Muscle layer of colon (tissue), 2 donors: ENCODE data around the gene NRG2.

Experiments used
- H3K27ac ChIP-seq: one replicate; pipeline ENCODE4 v1.7.0; 2013; ENCODE audit warnings: low read depth, mild to moderate bottlenecking, low read length, moderate library complexity
- H3K27me3 ChIP-seq, 2 donors: one replicate each; pipeline ENCODE4 v1.7.0; 2013; ENCODE audit warnings: low read length in 2 of 2, mild to moderate bottlenecking in 2 of 2; ENCODE audit not compliant: insufficient read depth in 2 of 2, control insufficient read depth in 1 of 2
- H3K36me3 ChIP-seq: one replicate; pipeline ENCODE4 v1.7.0; 2013; ENCODE audit warnings: mild to moderate bottlenecking, low read length; ENCODE audit not compliant: insufficient read depth
- H3K4me1 ChIP-seq: one replicate; pipeline ENCODE4 v1.7.0; 2013; ENCODE audit warnings: mild to moderate bottlenecking, low read length; ENCODE audit not compliant: insufficient read depth
- H3K4me3 ChIP-seq, 2 donors: one replicate each; pipeline ENCODE4 v1.7.0; 2013; ENCODE audit warnings: low read length in 2 of 2, low read depth in 1 of 2, mild to moderate bottlenecking in 1 of 2, moderate library complexity in 1 of 2
- H3K9ac ChIP-seq: one replicate; pipeline ENCODE4 v1.7.0; 2013; ENCODE audit warnings: low read length
- H3K9me3 ChIP-seq: one replicate; pipeline ENCODE4 v1.7.0; 2013; ENCODE audit warnings: mild to moderate bottlenecking, low read length
- donor health status: abdominal sarcoma.
- donor health status: Adenocarcinoma of cecum.

The NRG2 gene

GRCh38 chr5:139841549-139841948, 201.6 kb downstream of the NRG2 start:
- Histone ChIP-seq H3K9me3 (no peaks in the 10 kb centered on the region), H3K27ac (no peak overlapping the region), H3K4me1 (no peaks in the 10 kb centered on the region), H3K36me3 (no peaks in the 10 kb centered on the region), H3K4me3 (no peak overlapping the region), H3K9ac (no peak overlapping the region), H3K27me3 (peaks cover 0 to 5% of the 10 kb centered on the region in 2 donors)

GRCh38 chr5:139839918-139840317, 203.2 kb downstream of the NRG2 start:
- Histone ChIP-seq H3K27me3 (peaks cover 0 to 5% of the 10 kb centered on the region in 2 donors), H3K27ac (no peak overlapping the region), H3K9ac (no peak overlapping the region), H3K9me3 (no peaks in the 10 kb centered on the region), H3K4me3 (no peak overlapping the region), H3K4me1 (no peaks in the 10 kb centered on the region), H3K36me3 (no peaks in the 10 kb centered on the region)

DNA sequence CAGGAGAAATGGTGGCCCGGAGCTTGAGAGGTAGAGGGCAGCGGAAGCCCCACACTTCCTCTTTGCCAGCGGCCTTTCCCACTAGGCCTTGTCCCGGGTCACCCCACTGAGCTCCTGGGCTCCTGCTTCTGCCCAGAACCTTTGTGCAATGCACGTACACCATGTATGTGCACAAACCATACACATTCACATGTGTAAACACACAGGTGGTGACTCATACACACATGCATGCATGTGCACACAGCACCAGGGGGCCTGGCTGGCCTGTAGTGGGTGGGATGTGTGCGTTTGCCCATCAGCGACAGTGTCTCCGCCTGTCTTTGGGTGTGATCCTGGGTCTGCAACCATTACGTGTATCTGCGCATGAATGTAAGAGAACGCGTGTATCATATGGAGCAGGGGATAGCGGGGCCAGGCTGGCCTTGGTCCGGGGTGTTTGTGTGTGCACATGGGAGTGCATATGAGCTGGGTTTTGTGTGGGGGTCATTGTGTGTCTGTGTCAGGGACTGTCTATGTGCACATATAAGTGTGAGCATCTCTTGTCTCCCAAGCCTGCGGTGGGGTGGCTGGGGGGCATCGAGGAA, 203.8 kb downstream of the NRG2 start:
- H3K27ac ChIP-seq = no peak overlapping the region
- no peak overlapping the region for H3K9ac ChIP-seq
- H3K36me3 ChIP-seq = no peaks in the 10 kb centered on the region
- no peak overlapping the region for H3K4me3 ChIP-seq
- H3K4me1 ChIP-seq = no peaks in the 10 kb centered on the region
- peaks cover 0 to 5% of the 10 kb centered on the region in 2 donors for H3K27me3 ChIP-seq
- no peaks in the 10 kb centered on the region for H3K9me3 ChIP-seq

- no peak overlapping the region for H3K27ac ChIP-seq
- H3K9ac ChIP-seq = no peak overlapping the region
- peaks cover 0 to 5% of the 10 kb centered on the region in 2 donors for H3K27me3 ChIP-seq
- no peaks in the 10 kb centered on the region for H3K4me1 ChIP-seq
- H3K36me3 ChIP-seq = no peaks in the 10 kb centered on the region
- H3K4me3 ChIP-seq = no peak overlapping the region
- H3K9me3 ChIP-seq = no peaks in the 10 kb centered on the region
Measured at GRCh38 chr5:139838381-139839197, 204.5 kb downstream of the NRG2 start.

DNA sequence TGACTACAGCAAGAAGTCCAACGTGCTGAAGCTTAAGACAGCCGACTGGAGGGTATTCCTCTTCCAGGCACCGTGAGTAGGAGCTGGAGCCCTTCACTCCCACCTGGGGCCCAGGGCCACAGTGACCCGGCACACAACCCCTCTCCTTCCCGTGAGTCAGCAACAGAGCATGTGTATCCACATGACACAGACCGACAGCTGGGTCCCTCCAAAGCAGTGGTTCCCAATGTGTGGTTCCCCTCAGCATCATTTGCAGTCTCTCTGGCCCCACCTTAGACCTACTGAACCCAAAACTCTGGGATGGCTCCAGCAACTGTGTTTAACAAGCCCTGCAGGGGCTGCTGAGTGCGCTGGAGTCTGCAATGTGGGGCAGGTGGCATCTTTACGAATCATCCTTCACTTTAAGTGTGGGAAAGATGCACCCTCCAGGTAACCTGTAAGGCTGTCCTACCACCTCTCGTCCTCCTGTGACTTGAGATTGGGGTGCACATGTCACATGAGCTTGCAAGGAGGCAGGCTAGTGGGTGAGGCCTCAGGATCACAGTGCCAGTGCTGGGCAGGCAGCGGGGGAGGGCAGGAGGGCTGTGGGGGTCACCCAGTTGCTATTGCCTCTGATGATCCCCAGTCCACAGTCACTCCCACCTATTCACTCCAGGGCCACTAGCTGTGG, 205.3 kb downstream of the NRG2 start:
- Histone ChIP-seq H3K4me3 (no peak overlapping the region), H3K27ac (no peak overlapping the region), H3K4me1 (no peaks in the 10 kb centered on the region), H3K36me3 (no peaks in the 10 kb centered on the region), H3K27me3 (no peaks in the 10 kb centered on the region), H3K9ac (no peak overlapping the region), H3K9me3 (no peaks in the 10 kb centered on the region)

GRCh38 chr5:139836469-139837208, 206.5 kb downstream of the NRG2 start:
- Histone ChIP-seq H3K27ac (no peak overlapping the region), H3K4me3 (no peak overlapping the region), H3K9ac (no peak overlapping the region), H3K36me3 (no peaks in the 10 kb centered on the region), H3K27me3 (no peaks in the 10 kb centered on the region), H3K9me3 (no peaks in the 10 kb centered on the region), H3K4me1 (no peaks in the 10 kb centered on the region)

DNA sequence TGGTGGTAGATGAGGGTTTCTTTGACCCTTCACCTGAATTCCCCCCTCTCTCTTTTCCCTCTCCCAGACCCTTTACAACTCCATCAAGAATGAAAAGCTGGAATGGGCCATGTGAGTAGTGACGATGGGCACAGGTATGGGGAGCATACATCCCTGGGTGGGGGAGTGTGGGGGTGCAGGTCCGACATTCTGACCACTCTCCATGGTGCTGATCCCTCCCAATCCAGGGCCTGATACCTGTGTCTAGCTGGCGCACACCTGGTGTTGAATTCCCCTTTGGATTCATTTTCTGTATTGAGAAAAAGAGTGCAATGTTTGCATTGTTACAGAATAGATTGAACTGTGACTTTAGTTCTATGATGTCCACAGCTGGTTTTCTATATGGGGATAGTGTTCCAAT, 207.4 kb downstream of the NRG2 start:
- H3K27me3 ChIP-seq = no peaks in the 10 kb centered on the region
- no peaks in the 10 kb centered on the region for H3K36me3 ChIP-seq
- H3K4me3 ChIP-seq = no peak overlapping the region
- H3K4me1 ChIP-seq = no peaks in the 10 kb centered on the region
- no peak overlapping the region for H3K27ac ChIP-seq
- no peaks in the 10 kb centered on the region for H3K9me3 ChIP-seq
- H3K9ac ChIP-seq = no peak overlapping the region

GRCh38 chr5:139833525-139833924, 209.6 kb downstream of the NRG2 start:
- H3K9ac ChIP-seq = no peak overlapping the region
- H3K4me1 ChIP-seq = no peaks in the 10 kb centered on the region
- H3K27ac ChIP-seq = no peak overlapping the region
- H3K9me3 ChIP-seq = no peaks in the 10 kb centered on the region
- H3K36me3 ChIP-seq = no peaks in the 10 kb centered on the region
- no peaks in the 10 kb centered on the region for H3K27me3 ChIP-seq
- H3K4me3 ChIP-seq = no peak overlapping the region

DNA sequence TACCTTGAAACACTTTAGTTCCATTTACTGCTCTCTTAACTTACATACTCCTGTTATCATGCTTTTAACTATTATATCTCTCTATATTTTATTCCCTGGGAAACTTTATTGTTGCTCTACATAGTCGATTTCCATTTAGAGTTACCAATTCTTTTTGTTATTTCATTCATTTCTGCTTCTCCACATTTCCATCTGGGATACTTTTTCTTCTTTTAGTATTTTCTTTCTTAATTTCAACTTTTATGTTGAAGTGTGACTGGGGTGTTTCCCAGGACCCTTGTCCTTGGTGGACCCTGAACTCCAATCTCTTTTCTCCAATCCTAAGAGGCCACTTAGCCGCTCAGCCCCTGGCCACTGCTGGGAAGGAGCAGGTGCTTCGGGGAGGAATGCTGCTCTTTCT, 211.5 kb downstream of the NRG2 start:
- Histone ChIP-seq H3K9ac (no peak overlapping the region), H3K27ac (no peak overlapping the region), H3K27me3 (no peaks in the 10 kb centered on the region), H3K36me3 (no peaks in the 10 kb centered on the region), H3K4me3 (no peak overlapping the region), H3K9me3 (no peaks in the 10 kb centered on the region), H3K4me1 (no peaks in the 10 kb centered on the region)

DNA sequence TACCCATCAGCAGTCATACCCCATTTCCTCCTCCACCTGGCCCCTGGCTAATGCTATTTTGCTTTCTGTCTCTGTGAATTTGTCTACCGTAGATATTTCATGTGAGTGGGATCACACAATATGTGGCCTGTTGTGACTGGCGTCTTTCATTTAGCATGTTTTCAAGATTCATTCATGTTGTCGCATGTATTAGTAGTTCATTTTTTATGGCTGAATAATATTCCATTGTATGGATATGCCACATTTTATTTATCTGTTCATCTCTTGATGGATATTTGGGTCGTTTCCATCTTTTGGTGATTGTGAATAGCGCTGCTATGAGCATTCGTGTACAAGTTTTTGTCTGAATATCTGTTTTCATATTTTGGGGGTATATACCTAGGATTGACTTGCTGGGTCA, 213.6 kb downstream of the NRG2 start:
- Histone ChIP-seq H3K9ac (no peak overlapping the region), H3K9me3 (no peaks in the 10 kb centered on the region), H3K27me3 (no peaks in the 10 kb centered on the region), H3K27ac (no peak overlapping the region), H3K36me3 (no peaks in the 10 kb centered on the region), H3K4me3 (no peak overlapping the region), H3K4me1 (no peaks in the 10 kb centered on the region)

DNA sequence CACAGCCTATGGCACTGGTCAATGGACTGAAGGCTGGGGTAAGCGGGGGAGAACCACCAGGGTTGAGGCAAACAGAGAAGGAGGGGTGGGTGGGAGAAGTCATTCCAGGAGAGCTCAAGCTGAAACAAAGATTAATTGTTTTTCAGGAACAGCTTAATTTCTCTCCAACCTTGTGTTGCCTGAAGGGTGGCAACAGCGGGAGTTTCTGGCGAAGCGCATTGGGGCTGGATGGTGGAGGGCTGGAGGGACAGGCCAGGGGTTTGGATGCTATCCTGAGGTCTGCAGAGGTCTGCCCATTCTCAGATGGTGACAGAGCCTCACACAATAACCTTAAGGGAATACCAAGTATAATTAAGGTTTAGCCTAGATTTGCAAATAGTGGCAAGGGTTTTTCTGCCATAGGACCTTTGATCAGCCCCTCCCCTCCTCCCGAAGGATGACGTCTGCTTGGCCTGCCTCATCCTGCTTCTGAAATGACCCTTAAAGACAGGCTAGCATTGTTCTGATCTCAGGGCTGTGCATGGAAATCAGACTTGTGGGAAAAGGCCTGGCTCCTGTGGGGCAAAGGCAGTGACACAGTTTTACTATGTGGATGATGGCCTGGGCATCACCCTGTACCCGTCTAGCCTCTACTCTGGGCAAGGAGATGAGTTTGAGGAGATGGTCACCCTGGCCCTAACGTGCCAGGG, 214.7 kb downstream of the NRG2 start:
- no peak overlapping the region for H3K9ac ChIP-seq

More for the DNA sequence above, 214.7 kb downstream of the NRG2 start:
- no peaks in the 10 kb centered on the region for H3K4me1 ChIP-seq
- H3K4me3 ChIP-seq = no peak overlapping the region
- no peaks in the 10 kb centered on the region for H3K36me3 ChIP-seq
- no peaks in the 10 kb centered on the region for H3K9me3 ChIP-seq
- H3K27ac ChIP-seq = no peak overlapping the region
- no peaks in the 10 kb centered on the region for H3K27me3 ChIP-seq
